ENCODE data around the gene UTS2.

Gene UTS2

DNA sequence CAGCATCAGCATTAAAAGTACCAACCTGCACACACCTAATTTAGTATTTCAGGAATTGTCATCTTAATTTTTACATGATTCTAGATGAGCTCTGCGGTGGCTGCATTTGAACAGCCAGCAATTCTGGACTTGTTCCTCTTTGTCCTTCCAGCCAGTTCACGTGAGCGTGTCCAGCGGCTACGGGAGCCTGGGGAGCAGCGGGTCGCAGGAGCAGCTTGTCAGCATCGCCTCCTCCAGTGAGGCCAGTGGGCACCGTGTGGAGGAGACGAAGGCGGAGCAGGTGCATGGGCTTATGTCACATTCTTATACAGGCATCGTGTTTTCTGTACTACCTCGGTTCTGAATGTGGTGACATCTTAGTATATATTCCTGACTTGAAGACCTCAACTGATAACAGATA lies 43.1 kb downstream of the UTS2 start:
- DNase-seq = no peak

- peak; percentile 25 for DNase-seq
These were observed 44.5 kb downstream of the UTS2 start for GRCh38 chr1:7808253-7808844.

DNA sequence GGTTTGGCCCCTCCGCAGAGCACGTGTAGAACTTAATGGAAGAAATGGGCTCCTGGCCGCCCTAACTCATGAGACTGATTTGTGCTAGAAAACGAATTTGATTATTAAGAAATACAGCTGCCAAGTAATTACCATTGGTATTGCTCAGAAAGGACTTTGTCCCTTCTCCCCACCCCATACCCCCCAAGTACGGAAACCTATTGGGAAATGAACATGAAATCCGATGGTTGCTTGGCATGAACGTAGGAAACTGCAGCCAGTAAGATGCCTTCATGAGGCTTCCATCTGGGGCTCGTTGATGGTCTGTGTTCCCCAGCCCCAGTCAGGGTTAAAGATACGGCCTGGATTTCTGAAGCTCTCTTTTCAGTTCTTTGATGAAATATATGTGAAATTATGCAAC lies 47.4 kb downstream of the UTS2 start:
- no peak for DNase-seq
